Keratinocyte (primary cell): ENCODE results near the gene NECTIN3.

Source experiments
- EZH2 ChIP-seq: IDR thresholded peaks from one replicate; pipeline ENCODE4 v1.6.1; 2012; ENCODE audit warnings: inconsistent platforms, mild to moderate bottlenecking, low read length, moderate library complexity
- TF ChIP-seq, protein P1 (sequence below), 3 experiments: IDR thresholded peaks in 1 of 3; conservative IDR thresholded peaks in 1 of 3; optimal IDR thresholded peaks in 1 of 3; 2 replicates in 2 of 3; 3 replicates in 1 of 3; pipeline versions ENCODE3 to v1.5.1; 2011; ENCODE audit warnings: low read length in 3 of 3, mild to moderate bottlenecking in 3 of 3, moderate library complexity in 2 of 3, control low read depth in 1 of 3, inconsistent platforms in 1 of 3; ENCODE audit not compliant: insufficient read depth in 2 of 3; ENCODE audit errors: extremely low read depth in 1 of 3

DNA sequence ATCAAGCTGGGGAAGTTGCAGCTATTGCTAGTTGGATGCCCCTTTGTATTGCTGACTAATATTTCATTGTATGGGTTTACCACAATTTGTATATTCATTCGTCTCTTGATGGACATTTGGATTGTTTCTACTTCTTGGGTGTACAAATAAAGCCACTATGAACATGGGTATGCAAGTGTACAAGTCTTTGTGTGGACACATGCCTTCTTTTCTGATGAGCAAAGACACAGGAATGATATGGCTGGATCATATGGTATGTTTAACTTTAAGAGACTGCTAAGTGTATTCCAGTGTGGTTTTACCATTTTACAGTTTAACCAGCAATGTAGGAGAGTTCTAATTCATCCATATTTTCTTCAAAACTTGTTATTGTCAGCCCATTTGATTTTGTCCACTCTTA lies 32.2 kb downstream of the NECTIN3 start:
- TF ChIP-seq, protein P1, sequence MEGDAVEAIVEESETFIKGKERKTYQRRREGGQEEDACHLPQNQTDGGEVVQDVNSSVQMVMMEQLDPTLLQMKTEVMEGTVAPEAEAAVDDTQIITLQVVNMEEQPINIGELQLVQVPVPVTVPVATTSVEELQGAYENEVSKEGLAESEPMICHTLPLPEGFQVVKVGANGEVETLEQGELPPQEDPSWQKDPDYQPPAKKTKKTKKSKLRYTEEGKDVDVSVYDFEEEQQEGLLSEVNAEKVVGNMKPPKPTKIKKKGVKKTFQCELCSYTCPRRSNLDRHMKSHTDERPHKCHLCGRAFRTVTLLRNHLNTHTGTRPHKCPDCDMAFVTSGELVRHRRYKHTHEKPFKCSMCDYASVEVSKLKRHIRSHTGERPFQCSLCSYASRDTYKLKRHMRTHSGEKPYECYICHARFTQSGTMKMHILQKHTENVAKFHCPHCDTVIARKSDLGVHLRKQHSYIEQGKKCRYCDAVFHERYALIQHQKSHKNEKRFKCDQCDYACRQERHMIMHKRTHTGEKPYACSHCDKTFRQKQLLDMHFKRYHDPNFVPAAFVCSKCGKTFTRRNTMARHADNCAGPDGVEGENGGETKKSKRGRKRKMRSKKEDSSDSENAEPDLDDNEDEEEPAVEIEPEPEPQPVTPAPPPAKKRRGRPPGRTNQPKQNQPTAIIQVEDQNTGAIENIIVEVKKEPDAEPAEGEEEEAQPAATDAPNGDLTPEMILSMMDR (optimal IDR thresholded peaks at IDR 0.05 in 1 of 3, IDR thresholded peaks at IDR 0.05 in 1 of 3, conservative IDR thresholded peaks at IDR 0.05 in 1 of 3; ENCODE audit: extremely low read depth in 1 of 3, insufficient read depth in 2 of 3, low read length in 3 of 3): no peak
- no peak for TF ChIP-seq EZH2
